GM19452 (cell line): Measurements from ENCODE around the gene SAA4.
A peak's percentile ranks its signal among the peaks of the same experiment; 100 is the strongest.
"Not testable (repeated sequence)": the region's sequence is repeated elsewhere in the genome, so short reads cannot be mapped to it uniquely, and the experiment has no call there.

Source experiments
- ATAC-seq: cut with Tn5 transposase; IDR thresholded peaks from one replicate; pipeline ENCODE4 v1.9.1; 2021; ENCODE audit not compliant: unreplicated experiment

Gene SAA4

GRCh38 chr11:18236664-18237356, at the start of gene SAA4:
Gene SAA4 (minus strand): TSS chr11:18236802. CDS start chr11:18235926, 876 bp downstream.
- no peak for ATAC-seq

DNA sequence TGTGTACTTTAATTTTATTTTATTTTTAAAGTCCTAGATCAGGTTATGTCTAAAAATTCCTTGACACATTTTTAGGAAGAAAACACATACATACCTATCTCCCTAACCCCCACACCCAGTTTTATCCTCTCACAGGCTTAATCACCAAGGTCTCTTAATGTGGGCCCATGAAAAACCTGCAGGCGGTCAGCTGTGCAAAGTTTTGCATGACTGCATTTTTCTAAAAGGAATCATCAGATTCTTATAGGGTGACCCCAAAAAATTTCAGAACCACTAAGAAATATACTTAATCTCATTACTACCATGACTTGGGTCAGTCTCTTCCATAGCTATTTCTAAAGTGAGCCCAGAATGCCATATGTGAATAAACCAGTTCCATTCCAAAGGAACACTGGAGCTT, 49.2 kb upstream of the SAA4 start:
- no peak for ATAC-seq

- no peak for ATAC-seq
Measured at GRCh38 chr11:18282626-18283025, 46.0 kb upstream of the SAA4 start.

DNA sequence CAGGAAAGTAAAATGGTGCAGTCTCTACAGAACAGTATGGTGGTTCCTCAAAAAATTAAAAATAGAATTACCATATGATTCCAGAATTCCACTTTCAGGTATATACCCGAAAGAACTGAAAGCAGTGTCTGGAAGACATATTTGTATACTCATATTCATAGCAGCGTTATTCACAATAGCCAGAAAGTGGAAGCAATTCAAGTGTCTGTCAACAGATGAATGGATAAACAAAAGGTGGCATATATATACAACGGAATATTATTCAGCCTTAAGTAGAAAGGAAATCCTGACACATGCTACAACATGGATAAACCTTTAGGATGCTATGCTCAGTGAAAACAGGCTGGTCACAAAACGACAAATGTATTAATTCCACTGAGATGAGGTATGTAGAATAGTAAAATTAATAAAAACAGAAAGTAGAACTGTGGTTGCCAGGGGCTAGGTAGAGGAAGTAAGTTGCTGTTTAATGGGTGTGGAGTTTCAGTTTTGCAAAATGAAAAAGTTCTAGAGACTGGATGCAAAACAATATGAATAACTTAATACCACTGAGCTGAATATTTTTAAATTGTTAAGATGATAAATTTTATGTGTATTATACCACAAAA, 43.9 kb upstream of the SAA4 start:
- ATAC-seq, result peak; percentile 87

- ATAC-seq, result no peak
Measured at GRCh38 chr11:18277565-18278271, 41.1 kb upstream of the SAA4 start.

DNA sequence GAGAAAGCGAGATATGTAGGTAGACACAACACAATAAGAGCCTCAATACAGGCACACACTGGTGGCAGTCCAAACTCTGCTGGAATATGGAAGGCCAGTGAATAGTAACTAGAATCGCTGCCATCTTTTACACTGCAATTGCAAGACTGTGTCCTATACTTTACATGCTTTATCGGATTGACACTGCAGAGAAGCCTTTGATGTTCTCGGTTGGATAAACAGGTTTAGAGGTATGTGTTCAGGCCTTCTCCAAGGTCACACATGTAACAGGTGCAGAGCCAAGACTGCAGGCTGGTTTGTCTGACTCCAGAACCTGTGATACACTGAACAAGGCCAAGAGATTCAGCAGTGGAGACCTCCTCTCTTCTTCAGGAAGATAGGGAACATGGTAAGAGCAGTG, 34.6 kb upstream of the SAA4 start:
- ATAC-seq, result no peak

DNA sequence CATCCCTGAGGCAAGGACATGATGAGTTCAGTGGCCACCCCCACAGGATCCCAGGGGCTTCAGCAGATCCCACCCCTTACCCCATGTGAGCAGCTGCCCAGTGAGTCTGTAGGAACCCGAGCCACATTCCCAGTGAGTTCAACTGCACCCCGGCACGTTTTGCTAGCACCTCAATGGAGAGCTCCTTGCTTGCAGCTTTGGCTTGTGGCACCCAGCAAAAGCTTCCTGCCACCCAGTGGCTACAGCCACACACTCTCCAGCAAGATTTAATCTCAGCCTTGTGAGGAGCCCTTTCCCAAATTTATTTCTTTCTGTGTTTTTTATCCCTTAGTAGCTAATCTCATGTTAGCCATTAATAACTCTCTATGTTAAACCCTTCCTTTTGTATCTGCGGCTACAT, 33.5 kb upstream of the SAA4 start:
- no peak for ATAC-seq

DNA sequence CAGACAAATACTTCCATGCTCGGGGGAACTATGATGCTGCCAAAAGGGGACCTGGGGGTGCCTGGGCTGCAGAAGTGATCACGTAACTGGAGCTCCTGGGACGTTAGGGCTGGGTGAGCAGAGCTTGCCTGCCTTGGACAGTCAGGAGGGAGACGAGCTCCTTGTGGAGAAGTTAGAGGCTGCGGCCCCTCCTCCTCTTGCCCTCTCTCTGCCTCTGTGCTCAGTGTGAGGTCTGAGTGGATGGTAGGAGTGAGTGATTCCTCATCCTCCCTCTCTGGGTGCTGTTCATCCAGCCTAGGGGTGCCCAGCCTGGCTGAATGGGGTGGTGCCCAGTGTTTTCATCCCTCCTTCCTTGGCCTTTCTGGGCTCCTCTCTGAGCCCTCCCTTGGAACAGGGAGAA, 32.6 kb upstream of the SAA4 start:
- not testable (repeated sequence) for ATAC-seq

DNA sequence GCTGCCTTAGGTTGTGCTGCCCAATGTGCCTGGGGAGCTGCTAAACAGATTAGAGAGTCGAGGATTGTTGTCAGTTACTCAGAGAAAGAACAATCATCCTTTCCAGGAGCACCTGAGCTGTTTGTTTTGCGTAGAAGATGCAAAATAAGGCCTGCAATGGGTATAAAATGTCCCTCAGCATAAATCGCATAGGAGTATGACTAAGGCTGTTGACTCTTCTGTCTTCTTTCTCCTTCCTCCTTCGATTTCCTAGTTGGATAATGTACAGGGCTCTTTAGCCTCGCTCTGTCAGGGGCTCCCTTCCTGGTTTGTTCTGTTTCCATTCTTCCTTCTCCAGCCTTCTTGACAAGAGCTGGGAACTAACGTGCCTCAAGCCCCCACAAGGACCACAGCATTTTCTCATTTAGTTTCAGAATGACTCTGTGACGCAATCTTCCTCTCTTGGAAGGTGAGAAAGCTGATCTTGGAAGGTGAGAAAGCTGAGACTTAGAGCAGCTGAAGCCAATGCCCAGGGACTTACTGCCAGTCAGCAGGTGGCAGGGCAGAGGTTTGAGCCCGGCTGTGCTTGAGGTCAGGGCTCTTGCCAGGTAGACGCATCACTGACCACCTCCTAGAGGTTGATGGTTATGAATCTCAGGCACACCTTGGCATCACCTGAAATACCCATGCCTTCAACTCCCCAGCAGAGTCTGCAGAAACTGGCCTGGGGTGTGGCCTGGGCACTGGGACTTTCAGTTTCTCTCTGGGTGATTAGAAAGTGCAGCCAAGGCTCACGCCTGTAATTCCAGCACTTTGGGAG, 30.9 kb upstream of the SAA4 start:
- peak; percentile 68 for ATAC-seq

DNA sequence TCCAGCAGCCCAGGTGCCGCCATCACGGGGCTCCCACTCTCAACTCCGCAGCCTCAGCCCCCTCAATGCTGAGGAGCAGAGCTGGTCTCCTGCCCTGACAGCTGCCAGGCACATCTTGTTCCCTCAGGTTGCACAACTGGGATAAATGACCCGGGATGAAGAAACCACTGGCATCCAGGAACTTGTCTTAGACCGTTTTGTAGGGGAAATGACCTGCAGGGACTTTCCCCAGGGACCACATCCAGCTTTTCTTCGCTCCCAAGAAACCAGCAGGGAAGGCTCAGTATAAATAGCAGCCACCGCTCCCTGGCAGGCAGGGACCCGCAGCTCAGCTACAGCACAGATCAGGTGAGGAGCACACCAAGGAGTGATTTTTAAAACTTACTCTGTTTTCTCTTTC, 29.3 kb upstream of the SAA4 start, which contains the start of gene SAA1:
Gene SAA1, plus strand, starts transcription at position 316 of the 400 bp plus-strand sequence. CDS start 624 bp downstream, outside the sequence.
- ATAC-seq, result no peak

GRCh38 chr11:18264677-18265555, 28.3 kb upstream of the SAA4 start:
- ATAC-seq, result no peak

GRCh38 chr11:18264035-18264434, 27.4 kb upstream of the SAA4 start:
- no peak for ATAC-seq

- not testable (repeated sequence) for ATAC-seq
Measured at GRCh38 chr11:18262681-18263350, 26.2 kb upstream of the SAA4 start.

- no peak for ATAC-seq
Measured at GRCh38 chr11:18261721-18262120, 25.1 kb upstream of the SAA4 start.

GRCh38 chr11:18259259-18259658, 22.7 kb upstream of the SAA4 start:
- no peak for ATAC-seq

DNA sequence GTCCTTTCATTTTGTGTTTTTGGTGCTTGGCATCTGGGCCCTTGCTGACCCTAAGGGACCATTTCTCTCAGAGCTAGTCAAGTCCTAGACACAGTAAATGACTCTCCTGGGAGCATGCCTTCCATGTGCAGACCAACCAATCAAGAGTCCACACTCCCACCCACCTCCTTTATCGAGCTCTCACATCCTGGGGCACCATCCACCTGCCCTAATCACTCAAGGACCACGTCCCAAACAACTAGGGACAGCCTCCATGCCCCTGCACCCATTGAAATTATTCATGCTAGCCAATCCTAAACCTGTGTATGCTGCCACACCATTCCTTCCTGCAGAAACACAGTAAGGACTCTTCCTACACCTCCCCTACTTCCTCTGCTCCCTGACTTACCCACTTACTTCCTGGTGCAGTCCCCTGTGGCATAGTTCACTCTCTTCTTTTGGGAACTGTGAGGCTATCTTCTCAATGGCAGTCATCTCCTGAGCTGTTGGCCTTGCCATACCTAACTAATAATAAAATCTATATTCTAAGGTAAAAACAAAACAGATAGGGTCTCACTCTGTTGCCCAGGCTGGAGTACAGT, 18.3 kb upstream of the SAA4 start:
- no peak for ATAC-seq

- no peak for ATAC-seq
Measured at GRCh38 chr11:18253778-18254338, 17.3 kb upstream of the SAA4 start.

- no peak for ATAC-seq
Measured at GRCh38 chr11:18253233-18253632, 16.6 kb upstream of the SAA4 start.

GRCh38 chr11:18248561-18248960, 12.0 kb upstream of the SAA4 start, which contains the start of gene SAA2:
Gene SAA2 (minus strand): TSS chr11:18248668. CDS start chr11:18248011, 657 bp downstream.
- ATAC-seq, result no peak
